GM21717 (cell line): ENCODE results near the gene COX6A1.

Experiments used
- ATAC-seq: cut with Tn5 transposase; IDR thresholded peaks from one replicate; pipeline ENCODE4 v1.9.1; 2021; ENCODE audit warnings: mild to moderate bottlenecking, moderate library complexity; ENCODE audit not compliant: unreplicated experiment

The COX6A1 gene

DNA sequence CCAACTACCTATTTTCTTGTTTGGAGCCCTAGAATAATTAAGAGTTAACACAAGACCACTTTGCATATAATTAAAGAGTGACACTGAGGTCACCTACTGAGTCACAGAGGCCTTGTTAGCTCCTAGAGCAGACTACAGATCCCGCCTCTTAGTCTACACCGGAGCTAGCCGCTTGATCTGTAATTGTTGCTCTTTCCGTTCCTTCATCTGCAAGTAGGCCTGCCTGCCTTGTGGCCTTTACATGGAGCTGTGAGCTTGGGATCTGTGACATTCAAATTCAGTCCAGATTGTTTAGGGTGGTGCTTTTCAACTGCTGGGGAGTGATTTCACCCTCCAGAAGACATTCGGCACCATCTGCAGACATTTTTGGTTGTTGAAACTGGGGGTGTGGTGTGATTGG is 52.4 kb downstream of the COX6A1 start:
- no peak for ATAC-seq
